Middle frontal gyrus (tissue), 1 donor: Measurements from ENCODE around the gene RGL3.
"Not testable (repeated sequence)": the region's sequence is repeated elsewhere in the genome, so short reads cannot be mapped to it uniquely, and the experiment has no call there.

ENCODE experiments used
- DNase-seq: peaks from one replicate; pipeline ENCODE4 v3.0.0-alpha.2; 2015; ENCODE audit warnings: low spot score; ENCODE audit errors: extremely low spot score

Gene RGL3

DNA sequence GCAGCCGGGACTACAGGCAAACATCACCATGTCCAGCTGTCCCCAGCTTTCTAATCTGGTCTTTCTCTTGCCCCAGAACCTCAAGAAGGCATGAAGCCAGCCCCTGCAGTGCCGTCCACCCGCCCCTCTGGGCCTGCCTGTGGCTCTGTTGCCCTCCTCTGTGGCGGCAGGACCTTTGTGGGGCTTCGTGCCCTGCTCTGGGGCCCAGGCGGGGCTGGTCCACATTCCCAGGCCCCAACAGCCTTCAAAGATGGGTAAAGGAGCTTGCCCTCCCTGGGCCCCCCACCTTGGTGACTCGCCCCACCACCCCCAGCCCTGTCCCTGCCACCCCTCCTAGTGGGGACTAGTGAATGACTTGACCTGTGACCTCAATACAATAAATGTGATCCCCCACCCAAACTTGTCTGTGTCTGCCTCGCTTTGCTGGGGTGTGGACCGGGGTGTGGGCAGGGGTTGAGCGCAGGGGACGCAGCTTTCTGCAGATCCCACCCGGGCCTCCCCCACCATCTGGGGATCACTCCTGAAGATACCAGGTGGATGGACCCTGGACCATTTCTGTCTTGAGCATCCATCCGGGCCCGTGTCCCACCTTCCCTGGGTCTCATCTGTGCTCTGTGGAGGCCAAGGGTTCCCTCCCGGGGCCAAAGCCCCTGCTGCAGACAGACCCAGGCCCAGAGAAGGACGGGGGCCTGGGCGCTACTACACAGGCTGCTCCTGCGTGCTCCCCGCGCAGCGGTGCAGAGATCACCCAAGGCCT lies 31.6 kb upstream of the RGL3 start:
- DNase-seq, result no peak

DNA sequence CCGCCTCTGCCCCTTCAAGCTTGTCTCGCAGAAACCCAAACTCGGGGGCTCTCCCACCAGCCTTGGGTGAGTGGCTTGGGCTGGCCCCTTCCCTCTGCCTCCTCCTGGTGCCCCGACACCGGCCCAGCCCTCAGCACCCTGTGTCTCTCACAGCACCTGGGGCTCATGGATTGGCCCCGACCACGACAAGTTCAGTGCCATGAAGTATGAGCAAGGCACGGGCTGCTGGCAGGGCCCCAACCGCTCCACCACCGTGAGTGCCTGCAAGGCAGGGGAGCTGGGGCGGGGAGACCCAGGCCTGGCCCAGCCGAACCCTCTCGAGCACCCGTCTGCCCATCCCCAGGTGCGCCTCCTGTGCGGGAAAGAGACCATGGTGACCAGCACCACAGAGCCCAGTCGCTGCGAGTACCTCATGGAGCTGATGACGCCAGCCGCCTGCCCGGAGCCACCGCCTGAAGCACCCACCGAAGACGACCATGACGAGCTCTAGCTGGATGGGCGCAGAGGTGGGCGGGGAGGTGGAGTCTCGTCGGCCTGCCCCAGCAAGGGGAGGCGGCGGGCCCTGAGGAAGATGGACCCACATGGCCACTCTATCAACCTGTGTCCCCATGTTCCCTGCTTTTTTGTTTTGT lies 29.9 kb upstream of the RGL3 start:
- DNase-seq, result no peak

DNA sequence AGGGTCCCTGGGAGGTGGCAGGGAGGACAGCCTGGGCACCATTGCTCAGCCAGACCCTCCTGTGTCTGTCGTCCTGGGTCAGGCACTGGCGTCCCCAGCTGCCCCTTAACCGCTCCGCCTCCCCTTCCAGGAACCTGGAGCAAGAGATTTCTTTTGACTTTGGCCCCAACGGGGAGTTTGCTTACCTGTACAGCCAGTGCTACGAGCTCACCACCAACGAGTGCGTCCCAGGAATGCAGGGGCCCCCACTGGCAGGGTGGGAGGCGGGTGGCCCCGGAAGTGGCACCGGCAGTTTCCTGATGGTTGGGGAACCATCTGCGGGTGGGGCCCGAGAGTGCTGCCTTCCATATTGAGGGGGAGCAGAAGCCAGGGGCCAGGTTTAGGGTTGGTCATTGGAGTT lies 29.3 kb upstream of the RGL3 start:
- no peak for DNase-seq

- DNase-seq, result no peak
Observed at GRCh38 chr19:11447347-11448262, 28.5 kb upstream of the RGL3 start.

DNA sequence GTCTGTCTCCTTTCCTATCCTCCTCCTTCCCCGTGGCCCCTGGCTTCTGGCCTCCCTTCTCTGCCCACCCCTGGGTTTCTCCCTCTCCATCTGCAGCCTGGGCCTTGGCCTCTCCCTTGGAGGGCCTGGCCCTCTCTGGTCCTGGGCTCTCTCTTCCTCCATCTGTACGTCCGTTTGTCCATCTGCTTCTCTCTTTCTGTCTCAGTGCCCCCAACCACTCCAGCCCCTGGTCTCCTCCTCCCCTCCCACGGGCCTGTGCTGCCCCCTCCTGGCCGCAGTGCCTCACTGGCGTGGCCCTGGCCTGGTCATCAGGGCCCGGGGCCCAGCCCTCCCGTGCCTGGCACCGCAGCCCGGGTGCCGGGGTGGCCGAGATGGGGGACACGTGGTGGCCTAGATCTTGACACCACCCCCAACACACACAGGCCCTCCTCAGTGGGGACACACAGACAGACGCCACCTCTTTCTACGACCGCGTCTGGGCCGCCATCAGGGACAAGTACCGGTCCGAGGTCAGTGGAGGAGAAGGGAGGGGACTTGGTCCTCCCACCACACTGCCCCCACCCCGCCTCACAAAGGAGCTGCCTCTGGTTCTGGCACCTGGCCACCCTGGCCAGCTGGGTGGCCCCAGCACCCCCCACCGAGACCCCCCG lies 27.7 kb upstream of the RGL3 start:
- DNase-seq, result peak; percentile 69

GRCh38 chr19:11446271-11446651 lies 27.1 kb upstream of the RGL3 start:
- no peak for DNase-seq

GRCh38 chr19:11445141-11445540 lies 26.0 kb upstream of the RGL3 start:
- DNase-seq, result no peak

DNA sequence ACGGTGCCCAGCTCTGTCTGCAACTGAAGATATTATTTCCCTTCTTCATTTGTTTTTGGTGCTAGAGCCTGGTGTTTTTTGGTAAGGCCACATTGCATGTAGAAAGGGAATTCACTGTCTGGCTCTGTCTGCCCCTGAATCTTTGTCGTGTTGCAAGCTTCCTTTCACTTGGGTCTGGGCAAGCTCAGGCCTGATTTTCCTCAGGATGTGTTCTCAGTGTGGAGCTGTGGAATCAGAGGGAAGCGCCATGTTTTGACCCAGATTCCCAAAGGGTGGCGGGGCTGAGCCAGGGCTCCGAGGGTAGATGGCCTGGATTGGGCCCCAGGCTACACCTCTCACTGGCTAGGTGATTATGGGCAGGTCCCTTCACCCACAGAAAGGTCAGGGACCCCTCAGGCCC lies 24.9 kb upstream of the RGL3 start:
- no peak for DNase-seq

- no peak for DNase-seq
Observed at GRCh38 chr19:11437955-11438354, 18.8 kb upstream of the RGL3 start.

- no peak for DNase-seq
Observed at GRCh38 chr19:11435833-11436313, 16.8 kb upstream of the RGL3 start.

DNA sequence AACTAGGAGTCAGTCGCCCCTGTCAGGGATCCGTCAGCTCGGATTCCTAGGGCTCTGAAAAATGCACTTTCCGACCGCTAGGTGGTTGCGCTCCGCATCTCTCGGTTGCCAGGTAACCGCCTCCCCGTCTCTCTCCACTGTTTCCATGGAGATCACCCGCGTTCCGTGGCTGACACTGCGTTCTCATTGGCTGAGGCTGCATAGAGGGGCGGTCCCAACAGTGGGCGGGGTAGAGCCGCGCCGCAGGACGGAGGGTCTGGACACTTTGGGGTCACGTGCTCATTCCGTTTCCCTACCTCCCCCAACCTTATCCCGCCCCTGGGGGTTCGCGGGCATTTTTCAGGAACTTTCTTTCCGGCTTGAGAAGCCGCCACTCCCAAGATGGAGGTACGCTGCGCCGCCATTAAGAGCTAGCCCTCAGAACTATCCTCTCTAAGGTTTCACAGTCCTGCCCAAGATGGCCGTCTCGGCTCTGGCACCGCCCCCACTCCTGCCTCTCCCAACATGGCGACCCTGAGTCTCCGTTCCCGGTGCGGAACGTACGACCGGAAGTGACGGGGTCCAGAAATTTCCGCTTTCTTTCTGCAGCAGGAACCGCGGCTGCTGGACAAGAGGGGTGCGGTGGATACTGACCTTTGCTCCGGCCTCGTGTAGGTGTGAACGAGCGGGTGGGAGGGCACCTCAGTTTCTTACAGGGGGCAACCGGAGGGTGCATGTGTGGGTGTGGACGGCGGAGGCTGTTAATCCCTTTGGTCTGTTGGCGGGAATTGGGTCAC lies 16.1 kb upstream of the RGL3 start, which contains the start of the genes ODAD3 and PRKCSH:
ODAD3 (minus strand) TSS at position 65 of the 776 bp plus-strand sequence. CDS start 105 bp downstream, outside the sequence.
PRKCSH (plus strand) TSS at position 579 of the 776 bp plus-strand sequence. CDS start 483 bp downstream, outside the sequence.
- peak; percentile 99 for DNase-seq

- no peak for DNase-seq
Observed at GRCh38 chr19:11434703-11435056, 15.6 kb upstream of the RGL3 start.

- not testable (repeated sequence) for DNase-seq
Observed at GRCh38 chr19:11433526-11433925, 14.4 kb upstream of the RGL3 start.

DNA sequence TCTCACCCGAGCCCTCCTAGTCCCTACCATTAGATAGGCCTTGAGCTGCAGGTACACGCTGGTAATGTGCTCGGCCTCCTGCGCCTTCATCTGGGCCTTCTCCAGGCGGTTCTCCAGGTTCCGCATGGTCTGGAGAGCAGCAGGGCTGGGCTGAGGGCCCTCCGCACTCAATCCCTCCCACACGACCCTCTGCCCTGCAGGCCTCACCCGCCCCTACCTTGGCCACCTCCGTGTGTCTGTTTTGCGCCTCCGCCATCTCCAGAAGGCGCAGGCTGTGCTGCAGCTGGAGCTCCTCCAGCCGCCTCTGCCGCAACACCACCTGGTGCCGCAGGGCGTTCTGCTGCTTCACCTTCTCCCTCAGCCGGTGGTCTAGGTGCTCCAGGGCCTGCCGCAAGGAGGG lies 7.5 kb upstream of the RGL3 start:
- DNase-seq, result no peak

DNA sequence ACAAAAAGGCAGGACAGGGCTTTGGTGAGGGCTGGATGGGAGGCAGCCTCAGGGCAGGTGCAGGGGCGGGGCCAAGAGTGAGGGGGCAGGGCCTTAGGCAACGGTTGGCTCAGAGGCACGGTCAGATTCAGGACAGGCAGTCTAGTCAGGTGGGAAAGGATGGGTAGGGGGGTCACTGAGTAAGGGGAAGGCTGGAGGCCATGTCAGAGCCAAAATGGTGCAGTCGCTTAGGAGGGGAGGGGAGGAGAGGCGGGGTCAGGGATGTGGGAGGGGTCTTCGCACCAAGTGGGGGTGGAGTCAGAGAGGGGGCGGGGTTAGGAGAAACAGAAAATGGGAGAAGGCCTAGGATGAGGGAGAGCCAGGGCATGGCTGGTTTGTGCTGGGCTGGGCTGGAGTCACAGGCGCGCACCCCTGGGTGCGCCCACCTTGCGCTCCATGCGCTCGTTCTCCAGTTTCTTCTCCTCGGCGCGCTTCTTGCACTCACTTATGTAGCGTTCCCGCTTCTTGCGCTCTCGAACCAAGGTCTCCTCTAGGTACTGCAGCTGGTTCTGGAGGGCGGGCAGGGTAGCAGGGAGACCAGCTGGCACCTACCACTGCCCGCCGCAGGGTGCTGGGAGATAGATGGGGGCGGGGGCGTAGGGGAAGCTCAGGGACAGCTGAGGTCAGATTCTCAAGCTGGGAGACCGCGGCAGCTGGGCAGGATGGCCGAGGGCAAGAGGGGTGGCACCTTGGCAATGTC lies 6.8 kb upstream of the RGL3 start:
- no peak for DNase-seq

DNA sequence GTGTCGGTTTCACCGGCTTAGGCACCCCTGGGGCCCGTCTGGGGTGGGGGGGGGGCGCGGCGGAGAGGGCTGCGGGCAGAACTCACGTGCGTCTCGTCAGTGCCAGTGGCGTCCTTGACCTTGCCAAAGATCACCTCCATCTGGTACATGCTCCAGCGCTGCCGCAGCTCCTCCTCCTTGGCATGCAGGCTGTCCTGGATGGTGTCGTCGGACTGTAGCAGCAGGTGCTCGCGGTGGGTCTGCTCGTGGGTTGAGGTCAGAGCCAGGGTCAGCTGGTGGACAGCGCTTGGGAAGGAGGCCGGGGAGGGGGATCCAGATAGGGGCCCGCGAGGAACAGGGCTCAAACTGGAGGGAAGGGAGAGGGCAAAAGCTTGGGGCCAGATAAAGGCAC lies 4.7 kb upstream of the RGL3 start:
- no peak for DNase-seq

GRCh38 chr19:11423164-11423790 lies 4.2 kb upstream of the RGL3 start:
- DNase-seq, result no peak

DNA sequence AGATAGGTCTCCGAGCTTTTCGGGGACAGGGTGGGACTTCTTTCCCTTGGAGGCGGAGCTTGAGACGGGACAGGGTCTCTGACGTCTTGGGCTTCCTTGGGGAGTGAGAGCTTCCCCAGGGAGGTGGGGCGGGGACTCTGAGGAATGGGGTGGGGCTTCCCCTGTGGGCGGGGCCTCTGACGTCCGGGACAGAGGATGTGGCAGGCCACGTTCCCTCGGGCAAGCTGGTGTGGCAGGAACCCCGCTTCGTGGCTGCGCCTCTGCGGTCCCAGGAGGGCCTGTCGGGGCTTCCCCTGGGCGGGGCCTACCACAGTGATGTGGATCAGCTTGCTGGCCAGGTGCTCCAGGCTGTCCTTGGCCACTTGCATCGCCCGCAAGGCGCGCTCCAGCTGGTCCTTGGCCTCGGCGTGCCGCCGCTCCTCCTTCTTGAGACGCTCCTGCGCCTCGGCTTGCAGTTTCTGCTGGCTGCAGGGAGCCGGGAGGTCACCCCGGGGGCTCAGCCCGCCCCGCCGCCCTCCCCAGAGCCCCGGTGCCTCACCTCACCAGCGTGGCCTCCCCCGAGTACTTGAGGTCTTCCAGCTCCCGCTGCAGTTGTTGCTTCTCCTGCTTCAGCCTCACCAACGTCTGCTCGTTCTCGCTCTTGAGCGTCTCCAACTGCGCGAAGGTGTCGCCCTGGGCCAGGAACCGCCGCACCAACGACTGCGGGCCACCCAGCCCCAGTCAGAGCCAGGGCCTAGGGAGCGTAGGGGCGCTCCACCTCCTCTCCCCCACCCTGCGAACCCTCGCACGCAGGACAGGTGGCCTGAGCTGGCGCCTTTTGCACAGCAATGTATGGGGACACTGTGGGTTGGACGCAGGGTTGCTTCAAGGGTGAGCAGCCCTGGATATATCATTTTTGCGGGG lies 3.3 kb upstream of the RGL3 start:
- DNase-seq, result no peak
